ENCODE data around the gene PPP2R5B.

The PPP2R5B gene

DNA sequence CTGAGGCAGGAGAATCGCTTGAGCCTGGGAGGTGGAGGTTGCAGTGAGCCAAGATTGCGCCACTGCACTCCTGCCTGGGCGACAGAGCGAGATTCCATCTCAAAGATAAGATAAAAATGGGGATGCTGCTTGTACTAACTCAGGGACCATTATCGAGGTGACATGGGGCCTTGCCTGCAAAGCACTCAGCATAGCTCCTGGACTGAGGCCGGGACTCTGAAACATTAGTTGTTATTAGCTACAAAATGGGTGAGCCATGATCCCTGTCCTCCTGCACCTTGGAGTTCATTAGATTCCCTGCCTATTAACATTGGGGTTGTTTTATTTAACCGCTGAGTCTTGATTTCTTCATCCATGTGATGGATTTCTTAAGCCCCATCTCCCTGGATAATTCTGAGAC is 5.1 kb downstream of the PPP2R5B start:
- no peak for DNase-seq (ENCODE audit: low spot score)

DNA sequence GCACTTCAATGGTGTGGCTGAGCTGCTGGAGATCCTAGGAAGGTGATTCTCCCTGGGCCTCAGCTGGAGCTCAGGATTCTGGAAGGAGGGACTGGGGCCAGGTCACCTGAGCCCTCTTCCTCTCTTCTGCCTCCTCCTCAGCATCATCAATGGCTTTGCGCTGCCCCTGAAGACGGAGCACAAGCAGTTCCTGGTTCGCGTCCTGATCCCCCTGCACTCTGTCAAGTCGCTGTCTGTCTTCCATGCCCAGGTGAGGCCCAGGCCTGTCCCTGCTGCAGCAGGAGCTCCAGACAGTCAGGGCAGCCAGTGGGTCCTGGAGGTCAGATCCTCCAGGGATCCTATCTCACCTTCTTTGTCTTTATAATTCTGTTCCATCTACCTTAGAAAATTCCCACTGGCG is 5.9 kb downstream of the PPP2R5B start:
- no peak for DNase-seq (ENCODE audit: low spot score)

DNA sequence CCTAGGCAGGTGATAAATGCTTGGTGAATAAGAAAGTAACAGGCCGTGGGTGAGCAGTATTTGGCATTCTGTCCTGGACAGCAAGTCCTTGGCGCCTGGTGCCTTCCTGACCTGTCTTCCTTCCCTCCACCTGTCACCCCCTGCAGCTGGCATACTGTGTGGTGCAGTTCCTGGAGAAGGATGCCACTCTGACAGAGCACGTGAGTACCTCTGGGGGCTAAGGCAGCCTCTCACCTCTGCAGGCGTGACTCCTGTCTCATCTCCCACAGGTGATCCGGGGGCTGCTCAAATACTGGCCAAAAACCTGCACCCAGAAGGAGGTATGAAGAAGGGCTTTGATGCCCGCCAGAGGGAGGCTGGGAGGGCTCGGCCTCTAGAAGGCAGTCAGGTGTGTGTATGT is 6.8 kb downstream of the PPP2R5B start:
- no peak for DNase-seq (ENCODE audit: low spot score)

DNA sequence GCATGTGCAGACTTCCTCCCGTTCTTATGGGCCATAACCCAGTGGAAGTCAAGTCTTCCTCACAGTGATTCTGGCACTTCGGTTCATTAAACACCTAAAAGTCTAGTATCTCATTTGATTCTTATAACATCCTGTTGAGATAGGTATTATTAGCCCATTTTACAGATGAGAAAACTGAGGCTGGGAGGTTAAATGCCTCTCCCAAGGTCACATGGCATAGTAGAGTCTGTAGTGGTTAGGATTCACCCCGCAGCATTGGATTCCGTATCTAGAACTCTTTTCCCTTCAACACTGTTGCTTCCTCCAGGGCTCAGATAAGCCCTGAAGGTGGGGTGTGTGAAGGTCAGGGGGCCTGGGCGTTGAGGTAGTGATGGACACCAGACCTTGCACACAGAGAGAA is 7.8 kb downstream of the PPP2R5B start:
- DNase-seq (ENCODE audit: low spot score) = no peak

DNA sequence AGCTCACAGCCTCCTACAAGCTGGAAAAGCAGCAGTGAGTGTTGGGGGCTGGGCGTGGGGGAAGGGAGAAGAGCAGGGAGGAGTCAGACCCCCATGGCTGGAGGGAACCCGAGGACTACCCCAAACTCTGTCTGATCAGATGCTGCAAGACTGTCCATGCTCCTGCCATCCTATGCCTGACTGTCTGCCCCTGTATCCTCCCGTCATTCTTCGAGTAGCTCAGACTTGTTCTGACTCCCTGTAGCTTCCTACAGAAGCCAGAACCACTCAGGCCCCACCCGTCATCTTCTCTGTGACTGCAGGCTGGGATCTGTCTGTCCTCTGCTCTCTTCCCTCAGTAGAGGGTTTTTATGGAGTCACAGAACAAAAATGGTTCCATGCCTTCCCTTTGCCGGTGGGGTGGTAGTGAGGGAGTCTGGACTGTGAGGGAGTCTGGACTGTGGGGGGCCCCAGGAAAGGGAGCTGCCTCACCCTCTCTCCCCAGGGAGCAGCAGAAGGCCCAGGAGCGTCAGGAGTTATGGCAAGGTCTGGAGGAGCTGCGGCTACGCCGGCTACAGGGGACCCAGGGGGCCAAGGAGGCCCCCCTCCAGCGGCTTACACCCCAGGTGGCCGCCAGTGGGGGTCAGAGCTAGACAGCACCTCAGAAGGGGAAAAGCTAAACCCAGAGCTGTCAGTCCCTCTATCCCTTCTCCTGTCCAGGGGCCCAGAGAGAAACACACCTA is 8.9 kb downstream of the PPP2R5B start:
- no peak for DNase-seq (ENCODE audit: low spot score)

DNA sequence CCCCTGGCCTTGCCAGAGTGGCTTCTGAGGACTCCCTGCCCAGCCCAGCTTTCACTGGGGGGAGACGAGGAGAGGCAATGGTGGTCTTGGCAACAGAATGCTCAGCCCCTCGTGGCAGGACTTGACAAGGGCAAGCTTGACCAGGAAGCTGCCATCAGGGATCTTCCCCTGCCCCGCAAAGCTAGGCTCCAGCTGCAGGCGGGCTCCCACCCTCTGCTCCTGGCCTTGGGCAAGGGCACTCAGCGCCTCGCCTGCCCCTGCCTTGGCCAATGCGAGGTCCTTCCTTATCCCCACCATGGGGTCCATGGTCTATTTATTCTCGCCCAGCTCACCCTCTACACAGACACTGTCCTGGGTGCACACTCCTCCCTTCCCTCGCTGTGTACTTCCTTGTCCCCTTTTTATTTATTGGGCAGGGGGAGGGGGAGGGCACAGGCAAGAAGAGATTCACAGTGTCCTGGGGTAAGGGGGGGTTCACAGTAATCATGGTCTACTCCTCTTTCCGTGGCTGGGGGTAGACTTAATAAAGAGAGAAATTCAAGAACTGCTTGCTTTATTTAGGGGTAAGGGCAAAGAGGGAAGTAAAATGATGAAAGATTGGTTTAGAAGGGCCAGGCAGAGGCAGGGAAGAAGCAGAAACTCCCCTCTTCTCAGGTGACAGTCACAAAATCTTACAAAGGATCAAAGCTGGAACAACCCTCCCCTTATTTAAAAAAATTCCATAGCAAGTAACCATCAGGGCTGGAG is 9.6 kb downstream of the PPP2R5B start:
- no peak for DNase-seq (ENCODE audit: low spot score)

DNA sequence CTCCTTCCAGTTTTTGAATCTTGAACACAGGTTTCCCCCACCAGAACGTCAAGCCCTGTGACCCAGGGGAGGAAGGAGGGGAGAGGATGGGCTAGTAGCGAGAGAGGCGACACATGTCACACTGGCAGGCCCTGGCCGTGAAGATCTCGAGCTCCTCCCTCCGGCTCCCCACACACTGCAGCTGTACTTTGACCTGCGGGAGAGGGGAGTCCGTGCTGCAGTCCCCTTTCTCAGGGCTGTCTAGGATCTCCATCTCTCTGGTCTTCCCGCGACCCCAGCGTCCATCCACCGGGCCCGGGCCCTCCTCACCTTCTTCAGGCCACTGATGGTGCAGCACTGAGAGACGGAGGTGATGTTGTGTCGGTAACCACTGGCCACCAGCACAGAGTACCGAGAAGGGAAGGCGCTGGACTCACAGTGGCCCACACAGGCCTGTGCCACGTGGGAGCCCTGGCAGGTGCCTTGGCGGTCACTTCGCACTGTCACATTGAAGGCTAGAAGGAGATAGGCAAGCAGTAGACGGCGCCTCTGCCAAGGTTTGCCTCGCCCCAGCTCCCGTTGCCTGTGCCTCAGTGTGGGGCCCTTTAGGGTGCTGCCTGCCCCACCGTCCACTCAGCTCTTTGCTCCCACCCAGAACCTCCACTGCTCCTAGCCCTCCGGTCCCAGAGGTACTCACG is 10.3 kb downstream of the PPP2R5B start:
- no peak for DNase-seq (ENCODE audit: low spot score)

DNA sequence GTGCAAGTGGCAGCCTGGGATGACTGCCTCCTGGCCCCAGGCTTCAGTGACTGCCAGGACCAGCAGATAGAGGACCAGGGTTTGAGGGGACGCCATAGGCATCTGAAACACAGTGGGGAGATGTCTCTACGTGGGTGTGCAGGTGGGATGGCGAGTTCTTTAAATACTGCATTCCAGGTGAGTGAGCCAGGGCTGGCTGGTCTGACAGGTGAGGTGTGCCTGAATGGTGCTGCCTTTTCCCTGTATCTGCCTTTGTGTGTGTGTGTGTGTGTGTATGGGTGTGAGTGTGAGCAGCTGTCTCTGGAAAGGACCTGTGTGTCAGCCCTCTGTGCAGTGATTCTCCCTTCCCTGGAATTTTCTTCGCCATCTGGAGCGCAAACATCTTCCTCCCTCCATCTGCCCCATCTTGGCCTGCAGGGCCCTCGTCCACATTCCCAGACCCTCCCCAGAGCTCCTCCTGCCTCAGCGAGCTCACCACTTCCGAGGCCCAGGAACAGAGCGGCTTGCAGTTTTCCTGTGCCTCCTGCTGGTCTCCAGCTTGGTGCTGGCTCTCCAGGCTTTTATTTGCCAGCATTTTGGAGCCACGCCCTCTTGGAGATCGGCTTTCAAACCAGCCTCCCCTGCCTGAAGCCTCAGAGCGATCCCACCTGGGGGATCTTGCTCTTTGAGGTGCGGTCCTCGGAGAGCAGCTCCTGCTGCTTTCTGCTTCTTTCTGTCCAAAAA is 11.0 kb downstream of the PPP2R5B start, which contains the start of gene GPHA2:
TSS of gene GPHA2 (minus strand) at position 535 of the 723 bp plus-strand sequence. CDS start at position 102, 433 bp downstream.
- DNase-seq (ENCODE audit: low spot score) = no peak

DNA sequence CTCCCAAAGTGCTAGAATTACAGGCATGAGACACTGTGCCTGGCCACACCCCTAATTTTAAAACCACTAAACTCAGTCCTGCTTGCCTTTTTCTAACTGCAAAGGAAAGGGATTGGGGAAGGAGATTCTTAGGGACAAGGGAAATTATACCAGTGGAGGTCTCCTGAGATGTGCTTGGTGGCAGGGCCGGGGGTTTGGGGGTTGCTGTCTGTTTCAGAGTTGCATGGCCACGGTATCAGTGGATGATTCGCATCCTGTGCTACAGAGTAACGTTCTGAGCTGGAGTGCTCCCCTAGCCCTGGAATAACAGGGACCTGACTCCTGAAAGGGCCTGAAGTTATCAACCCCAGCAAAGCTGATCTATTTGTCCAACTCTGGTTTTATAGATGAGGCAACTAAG is 12.1 kb downstream of the PPP2R5B start:
- DNase-seq (ENCODE audit: low spot score) = no peak

DNA sequence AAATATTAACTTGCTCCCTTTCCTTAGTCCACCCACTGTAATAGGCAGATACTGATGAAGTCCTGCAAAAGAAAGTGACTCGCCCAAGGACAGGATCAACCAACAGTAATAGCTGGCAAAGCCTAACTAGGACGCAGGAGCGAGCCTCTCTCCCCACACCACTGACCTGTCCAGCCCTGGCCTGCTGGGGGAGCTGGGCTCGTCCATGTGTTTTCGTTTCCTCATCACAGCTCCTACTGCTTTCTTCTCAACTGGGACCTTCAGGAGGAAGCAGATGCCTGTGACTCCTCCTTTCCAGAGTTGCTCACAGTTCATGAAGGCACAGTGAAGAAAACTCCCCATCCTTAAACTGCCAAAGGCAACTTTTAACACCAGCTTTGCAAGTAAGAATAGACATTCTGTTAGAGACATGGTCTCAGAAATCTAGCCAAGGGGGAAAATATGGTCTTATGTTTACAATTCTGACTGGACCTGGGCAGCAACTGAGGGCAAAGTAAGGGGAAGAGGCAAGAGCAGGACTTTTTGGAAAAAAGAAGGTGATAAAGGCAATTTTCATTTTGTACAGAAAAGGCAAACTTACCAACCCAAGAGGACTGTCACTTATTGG is 22.8 kb downstream of the PPP2R5B start:
- no peak for DNase-seq (ENCODE audit: low spot score)

DNA sequence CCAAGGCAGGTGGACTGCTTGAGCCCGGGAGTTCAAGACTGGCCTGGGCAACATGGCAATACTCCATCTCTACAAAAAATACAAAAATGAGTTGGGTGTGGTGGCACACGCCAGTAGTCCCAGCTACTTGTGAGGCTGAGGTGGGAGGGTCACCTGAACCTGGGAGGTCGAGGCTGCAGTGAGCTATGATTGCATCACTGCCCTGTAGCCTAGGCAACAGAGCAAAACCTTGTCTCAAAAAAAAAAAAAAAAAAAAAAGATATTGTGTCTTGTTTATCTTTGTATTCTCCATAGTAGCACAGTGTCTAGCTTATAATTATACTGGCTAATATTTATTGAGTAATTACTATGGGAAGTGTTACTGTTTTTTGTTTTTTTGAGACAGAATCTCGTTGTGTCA is 27.0 kb downstream of the PPP2R5B start:
- no peak for DNase-seq (ENCODE audit: low spot score)

DNA sequence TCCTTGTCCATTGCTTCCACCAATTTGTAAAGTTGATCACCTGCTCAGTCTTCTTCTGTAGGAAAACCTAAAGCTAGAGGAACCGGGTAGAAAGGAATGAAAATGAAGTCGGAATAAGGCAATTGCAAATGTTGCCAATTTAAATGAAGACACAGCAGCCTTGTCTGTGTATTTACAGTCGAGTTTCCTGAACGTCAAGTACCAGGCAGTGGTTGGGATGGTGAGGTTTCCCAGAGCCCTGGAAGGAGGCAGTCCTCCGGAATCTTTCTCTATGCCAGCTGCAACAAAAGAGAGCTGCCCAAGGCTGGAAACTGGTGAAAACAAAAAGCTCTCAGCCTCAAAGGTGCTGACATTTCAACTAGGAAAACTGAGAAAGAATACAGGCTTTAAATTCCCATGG is 29.7 kb downstream of the PPP2R5B start:
- DNase-seq (ENCODE audit: low spot score) = no peak

DNA sequence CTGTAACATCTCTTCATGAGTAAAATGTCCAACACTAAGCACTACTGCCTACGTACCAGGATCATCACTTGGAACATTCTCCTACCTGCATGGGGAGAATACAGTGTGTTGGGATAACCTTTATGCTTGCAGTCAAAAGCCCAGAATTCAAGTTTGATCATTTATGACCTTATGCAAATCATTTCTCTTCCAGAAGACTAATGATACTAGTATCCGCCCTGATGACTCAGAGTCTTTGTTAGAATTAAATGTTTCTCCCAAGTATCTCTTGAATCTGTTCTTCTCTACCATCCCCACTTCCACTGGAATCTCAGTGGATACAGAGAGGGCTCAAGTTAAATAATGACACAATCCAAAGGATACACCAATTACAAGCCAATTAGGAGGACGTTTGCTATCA is 35.0 kb downstream of the PPP2R5B start:
- no peak for DNase-seq (ENCODE audit: low spot score)

DNA sequence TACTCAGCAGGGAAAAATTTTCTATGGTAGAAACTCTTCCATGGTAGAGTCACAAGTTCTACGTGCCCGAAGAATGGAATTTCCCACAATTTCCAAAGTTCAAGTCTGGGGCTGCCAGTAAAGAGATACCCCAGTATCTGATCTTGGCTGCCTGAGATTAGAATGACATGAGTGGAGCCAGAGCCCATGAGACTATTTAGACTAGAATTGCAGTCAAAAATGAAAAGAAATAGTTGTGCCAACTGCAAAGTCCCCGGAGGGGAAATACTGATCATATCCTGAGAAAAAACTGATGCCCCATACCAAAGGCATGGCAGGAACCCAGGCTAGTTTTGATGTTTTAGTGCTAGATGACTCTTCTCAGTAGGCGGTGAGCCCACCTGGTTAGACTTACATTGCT is 36.2 kb downstream of the PPP2R5B start:
- no peak for DNase-seq (ENCODE audit: low spot score)

DNA sequence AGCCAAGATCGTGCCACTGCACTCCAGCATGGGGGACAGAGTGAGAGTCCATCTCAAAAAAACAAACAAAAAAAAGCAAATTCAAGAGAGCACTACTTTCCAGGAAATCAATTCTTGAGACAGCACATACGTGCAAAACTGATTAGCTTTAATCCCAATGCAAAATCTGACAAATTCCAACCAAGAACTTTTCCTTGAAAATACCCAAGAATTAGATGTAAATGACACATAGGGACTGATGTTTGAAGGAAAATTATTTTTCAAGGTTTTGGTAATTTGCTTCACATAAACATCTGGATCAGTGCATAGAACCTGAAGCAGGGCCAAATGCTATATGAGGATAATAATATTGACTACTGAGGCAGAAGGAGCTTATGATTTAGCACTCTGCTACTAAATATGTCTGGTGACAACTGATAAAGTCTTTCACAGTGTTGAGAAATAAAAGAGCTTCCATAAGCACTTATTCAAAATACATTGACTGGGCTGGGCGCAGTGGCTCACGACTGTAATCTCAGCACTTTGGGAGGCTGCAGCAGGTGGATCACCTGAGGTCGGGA is 38.7 kb downstream of the PPP2R5B start:
- DNase-seq (ENCODE audit: low spot score) = no peak

DNA sequence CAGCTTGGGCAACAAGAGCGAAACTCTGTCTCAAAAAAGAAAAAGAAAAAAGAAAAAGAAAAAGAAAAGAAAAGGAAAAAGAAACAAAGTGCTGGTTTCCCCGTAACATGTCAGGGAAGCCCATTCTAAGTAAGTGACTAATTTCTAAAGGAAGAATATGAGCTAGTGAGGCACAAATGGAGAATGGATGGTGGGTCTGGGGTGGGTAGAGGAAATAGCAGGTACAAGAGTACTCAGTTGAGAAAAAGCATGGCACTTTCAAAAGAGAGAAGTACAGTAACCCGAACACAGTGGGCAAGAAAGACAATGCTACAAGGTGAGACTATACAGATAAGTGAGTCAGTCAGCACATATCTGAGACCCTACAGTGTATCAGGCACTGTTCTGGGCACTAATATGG is 42.9 kb downstream of the PPP2R5B start:
- no peak for DNase-seq (ENCODE audit: low spot score)

DNA sequence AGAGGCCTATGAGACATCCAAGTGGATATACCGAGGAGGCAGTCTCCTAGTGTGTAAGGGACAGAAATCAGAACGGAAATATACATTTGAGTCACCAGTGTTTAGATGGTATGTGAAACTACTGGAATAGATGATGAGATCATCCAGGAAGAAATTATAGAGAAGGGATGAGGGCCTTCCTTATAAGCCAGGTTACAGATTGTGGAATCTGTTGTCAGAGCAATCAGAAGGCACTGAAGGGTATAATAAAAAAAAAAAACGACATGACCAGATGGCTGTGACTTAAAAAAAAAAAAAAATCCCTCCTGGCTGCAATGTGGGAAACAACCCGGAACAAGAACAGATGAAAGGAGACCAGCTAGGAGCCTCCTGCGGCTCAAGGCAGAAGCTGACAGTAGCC is 44.7 kb downstream of the PPP2R5B start:
- DNase-seq (ENCODE audit: low spot score) = no peak

DNA sequence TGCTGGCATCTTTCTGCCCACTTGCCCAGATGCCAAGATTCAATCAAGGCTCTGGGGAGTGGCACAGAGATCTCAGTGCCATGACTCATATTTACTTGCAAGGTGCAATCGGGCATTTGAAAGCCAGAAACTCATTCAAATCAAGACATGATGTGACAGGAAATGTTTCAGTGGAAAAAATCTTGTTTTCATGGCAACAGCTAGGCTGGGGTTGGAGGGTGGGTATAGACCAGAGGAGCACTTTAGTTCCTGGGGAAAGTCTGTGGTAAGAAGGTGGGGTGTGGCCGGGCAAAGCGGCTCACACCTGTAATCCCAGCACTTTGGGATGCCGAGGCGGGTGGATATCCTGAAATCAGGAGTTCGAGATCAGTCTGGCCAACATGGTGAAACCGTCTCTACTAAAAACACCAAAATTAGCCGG is 46.3 kb downstream of the PPP2R5B start:
- DNase-seq (ENCODE audit: low spot score) = no peak

DNA sequence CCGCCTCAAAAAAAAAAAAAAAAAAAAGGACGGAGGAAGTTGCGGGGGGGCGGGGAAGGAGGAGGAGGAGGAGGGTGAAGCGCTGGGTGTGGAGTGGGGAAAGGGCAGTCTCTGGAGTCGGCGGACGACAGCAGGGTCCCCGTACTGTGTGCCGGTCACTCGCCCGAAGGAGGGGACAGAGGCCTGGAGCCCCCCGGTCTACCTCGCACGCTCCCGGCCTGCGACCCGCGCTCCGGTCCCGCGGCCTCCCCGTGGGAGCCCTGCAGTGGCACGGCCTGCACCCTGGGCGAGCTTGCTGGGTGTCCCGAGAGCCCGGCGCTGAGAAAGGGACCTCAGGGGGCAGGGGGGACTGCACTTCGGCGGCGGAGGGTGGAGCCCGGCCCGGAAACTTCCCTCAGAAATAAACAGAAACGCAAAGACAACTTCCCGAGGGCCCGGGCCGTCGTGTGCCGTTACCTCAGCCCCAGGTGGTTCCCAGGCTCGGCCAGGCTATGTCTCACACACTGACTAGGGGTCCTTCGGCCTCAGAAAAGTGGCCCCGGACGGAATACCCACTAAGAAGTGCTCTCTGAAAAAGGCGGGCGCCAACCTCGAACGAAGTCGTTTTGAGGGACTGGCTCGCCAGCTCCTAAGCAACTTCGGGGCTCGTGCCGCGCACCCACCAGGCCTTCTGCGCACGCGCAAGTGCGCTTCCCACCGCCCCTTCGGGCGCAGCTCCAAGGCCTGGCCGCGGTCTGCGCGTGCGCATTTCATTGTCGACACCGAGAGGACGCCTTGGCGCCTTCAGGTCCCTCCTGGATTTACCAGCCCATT is 47.1 kb downstream of the PPP2R5B start, which contains the start of gene MAJIN:
TSS of gene MAJIN (minus strand) at position 688 of the 813 bp plus-strand sequence. CDS start 12,703 bp downstream, outside the sequence.
- DNase-seq (ENCODE audit: low spot score) = peak; percentile 50

DNA sequence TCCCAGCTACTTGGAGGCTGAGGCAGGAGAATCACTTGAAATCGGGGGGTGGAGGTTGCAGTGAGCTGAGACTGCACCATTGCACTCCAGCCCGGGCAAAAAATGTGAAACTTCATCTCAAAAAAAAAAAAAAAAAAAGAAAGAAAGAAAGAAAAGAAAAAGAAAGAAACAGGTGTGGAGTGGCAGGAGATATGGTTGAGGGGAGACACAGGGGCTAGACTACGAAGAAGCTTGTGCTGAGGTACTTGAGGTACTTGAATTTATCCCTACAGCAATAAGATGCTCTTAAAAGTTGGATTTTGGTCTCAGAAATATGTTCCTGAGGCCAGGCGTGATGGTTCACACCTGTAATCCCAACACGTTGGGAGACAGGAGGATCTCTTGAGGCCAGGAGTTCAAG is 49.6 kb downstream of the PPP2R5B start:
- DNase-seq (ENCODE audit: low spot score) = no peak

DNA sequence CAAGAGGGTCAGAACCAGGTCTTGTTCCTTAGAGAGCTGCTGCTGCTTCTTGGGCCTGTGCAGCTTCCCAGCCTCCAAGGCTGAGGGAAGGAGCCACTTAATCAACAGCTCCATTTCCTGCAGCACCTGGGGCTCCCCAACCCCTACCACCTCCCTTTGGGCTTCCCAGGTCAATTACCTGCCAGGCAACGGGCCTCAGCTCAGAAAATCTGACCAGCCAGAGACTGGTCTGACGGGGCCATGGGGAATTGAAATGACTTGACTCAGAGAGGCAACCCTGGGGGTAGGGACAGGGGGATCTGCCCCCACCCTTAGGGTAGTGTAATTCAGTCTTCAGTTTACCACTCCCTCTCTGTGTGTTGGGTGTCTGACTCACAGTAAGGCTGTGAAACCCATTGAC is 52.2 kb downstream of the PPP2R5B start:
- no peak for DNase-seq (ENCODE audit: low spot score)
